Spleen (tissue), 11 donors: ENCODE results near the gene DMAC1. TPM values are rescaled to one million over a fixed set of nuclear protein-coding genes. Genes with fewer than 3 reads are reported as not detected.

Experiments
- DNase-seq: peaks from one replicate; pipeline ENCODE4 v3.0.0-alpha.2; 2020
- H3K27ac ChIP-seq, 8 donors: fragments of 200-600 bp; sonication (generic) in 7 of 8; 1 replicate in 4 of 8; 2 replicates in 4 of 8; pipeline versions ENCODE4 v1.5.0 to v1.8.0; 2016 to 2021; ENCODE audit warnings: inconsistent platforms in 4 of 8, mild to moderate bottlenecking in 4 of 8, moderate library complexity in 1 of 8
- H3K27me3 ChIP-seq, 7 donors: fragments of 200-600 bp; sonication (generic) in 6 of 7; replicated peaks in 1 of 7; 1 replicate in 4 of 7; 2 replicates in 3 of 7; pipeline versions ENCODE4 v1.5.0 to v1.8.0; 2016 to 2021; ENCODE audit warnings: inconsistent platforms in 3 of 7, mild to moderate bottlenecking in 1 of 7
- H3K36me3 ChIP-seq, 6 donors: fragments of 200-600 bp; sonication (generic) in 5 of 6; 1 replicate in 4 of 6; 2 replicates in 2 of 6; pipeline versions ENCODE4 v1.5.0 to v1.8.0; 2016 to 2021; ENCODE audit warnings: inconsistent platforms in 2 of 6
- H3K4me1 ChIP-seq, 6 donors: fragments of 200-600 bp; sonication (generic) in 5 of 6; 1 replicate in 3 of 6; 2 replicates in 3 of 6; pipeline versions ENCODE4 v1.5.0 to v1.8.0; 2016 to 2021; ENCODE audit warnings: inconsistent platforms in 3 of 6
- H3K4me3 ChIP-seq, 8 donors: fragments of 200-600 bp; sonication (generic) in 7 of 8; 1 replicate in 4 of 8; 2 replicates in 4 of 8; pipeline versions ENCODE4 v1.5.0 to v1.8.0; 2016 to 2021; ENCODE audit warnings: inconsistent platforms in 4 of 8, mild to moderate bottlenecking in 4 of 8, moderate library complexity in 2 of 8
- H3K9me3 ChIP-seq, 8 donors: fragments of 200-600 bp; sonication (generic) in 7 of 8; 1 replicate in 4 of 8; 2 replicates in 4 of 8; pipeline versions ENCODE4 v1.5.0 to v1.8.0; 2016 to 2021; ENCODE audit warnings: inconsistent platforms in 4 of 8
- POLR2A ChIP-seq, 3 donors: fragments of 450-650 bp; IDR thresholded peaks; one replicate each; pipeline ENCODE4 v1.5.1; 2017; ENCODE audit warnings: antibody characterized with exemption in 3 of 3, mild to moderate bottlenecking in 1 of 3
- POLR2AphosphoS5 ChIP-seq, 3 donors: sonication (generic); formaldehyde crosslinking; IDR thresholded peaks; one replicate each; pipeline ENCODE4 v1.5.1; 2017; ENCODE audit warnings: antibody characterized with exemption in 3 of 3
- WGBS, 5 donors: extraction: QIAGEN DNeasy Blood & Tissue Kit in 3 of 5; methylation state at CpG; one replicate each; pipeline versions ENCODE4 v1.1.5 to v1.1.7; 2013 to 2018; 5-methylcytosine and 5-hydroxymethylcytosine counted together
- intact Hi-C: fragments of 100-400 bp; cut with DNase I; formaldehyde crosslinking; loops from one replicate; pipeline ENCODE4 v1.15.0; 2023; ENCODE audit warnings: low total_unique reads
- polyA plus RNA-seq, 3 donors: library from polyadenylated mRNA; stranded (reverse); fragments of 200-250 nt; gene quantifications; one replicate each; pipeline ENCODE4 v1.2.1, GENCODE V29; 2013
- total RNA-seq, 7 donors: library from RNA; depleted of rRNA in 3 of 7; stranded (reverse); fragments of >200 nt in 3 of 7; fragmentation: NEBNext Ultra II Directional in 4 of 7; extraction: Animal tissue kit (Norgen Biotek cat#: 25700) in 4 of 7; gene quantifications; one replicate each; pipeline versions ENCODE4 v1.1.0 to v1.2.1, GENCODE V29; 2016 to 2021
- TF ChIP-seq, protein P1 (sequence below), 11 experiments: fragments of 200-600 bp in 7 of 11; fragments of 450-650 bp in 4 of 11; sonication (generic) in 4 of 11; IDR thresholded peaks in 8 of 11; conservative IDR thresholded peaks in 3 of 11; 1 replicate in 7 of 11; 2 replicates in 4 of 11; pipeline versions ENCODE4 v1.4.0 to v1.8.0; 2016 to 2021; ENCODE audit warnings: antibody characterized with exemption in 11 of 11, inconsistent platforms in 4 of 11, mild to moderate bottlenecking in 1 of 11
- donor health status: healthy with polysubstance abuse.
- donor health status: DM: no; HTN: no; CAD: no; lungs with moderate emphysema.
- donor health status: DM: no; HTN: no; CAD: no.
- donor health status: Bipolar disorder and iron deficiency.
- donor health status: healthy.
- donor health status: DM: no; HTN: no; CAD: no.
- donor health status: DM: yes; HTN: yes; CAD: no.

DMAC1 gene
- total and polyA plus RNA-seq, 10 donors: 14.3 to 42.2 (median 21.4) TPM

DNA sequence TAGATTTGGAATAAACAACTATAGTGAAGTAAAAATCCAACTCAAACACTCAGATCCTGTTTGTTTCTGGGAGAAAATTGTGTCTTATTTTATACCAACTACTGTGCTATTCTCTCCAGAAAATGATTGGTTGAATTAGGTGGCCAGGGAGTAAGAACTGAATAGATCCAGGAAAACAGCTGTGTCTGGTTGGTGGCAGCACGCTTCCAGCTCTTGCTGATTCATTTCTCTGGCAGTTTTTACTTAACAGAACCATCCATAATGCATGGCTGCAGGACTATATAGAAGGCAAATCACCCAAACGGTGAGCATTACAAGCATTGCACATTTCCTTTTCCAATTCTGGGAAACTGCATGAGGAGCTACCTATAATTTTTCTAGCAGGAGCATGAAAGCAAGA lies 29.5 kb downstream of the DMAC1 start:
- peaks cover 0 to 24% (median 5%) of the 10 kb centered on the region in 8 donors for H3K9me3 ChIP-seq
- no peak for DNase-seq
- 19 to 30% (median 24%) methylated on average over 2 of the region's 2 CpGs for WGBS, 5 donors
- TF ChIP-seq POLR2AphosphoS5 (IDR thresholded peaks at IDR 0.05): no peak
- TF ChIP-seq POLR2A (IDR thresholded peaks at IDR 0.05): no peak
- TF ChIP-seq, protein P1, sequence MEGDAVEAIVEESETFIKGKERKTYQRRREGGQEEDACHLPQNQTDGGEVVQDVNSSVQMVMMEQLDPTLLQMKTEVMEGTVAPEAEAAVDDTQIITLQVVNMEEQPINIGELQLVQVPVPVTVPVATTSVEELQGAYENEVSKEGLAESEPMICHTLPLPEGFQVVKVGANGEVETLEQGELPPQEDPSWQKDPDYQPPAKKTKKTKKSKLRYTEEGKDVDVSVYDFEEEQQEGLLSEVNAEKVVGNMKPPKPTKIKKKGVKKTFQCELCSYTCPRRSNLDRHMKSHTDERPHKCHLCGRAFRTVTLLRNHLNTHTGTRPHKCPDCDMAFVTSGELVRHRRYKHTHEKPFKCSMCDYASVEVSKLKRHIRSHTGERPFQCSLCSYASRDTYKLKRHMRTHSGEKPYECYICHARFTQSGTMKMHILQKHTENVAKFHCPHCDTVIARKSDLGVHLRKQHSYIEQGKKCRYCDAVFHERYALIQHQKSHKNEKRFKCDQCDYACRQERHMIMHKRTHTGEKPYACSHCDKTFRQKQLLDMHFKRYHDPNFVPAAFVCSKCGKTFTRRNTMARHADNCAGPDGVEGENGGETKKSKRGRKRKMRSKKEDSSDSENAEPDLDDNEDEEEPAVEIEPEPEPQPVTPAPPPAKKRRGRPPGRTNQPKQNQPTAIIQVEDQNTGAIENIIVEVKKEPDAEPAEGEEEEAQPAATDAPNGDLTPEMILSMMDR (IDR thresholded peaks at IDR 0.05 in 8 of 11, conservative IDR thresholded peaks at IDR 0.05 in 3 of 11): no peak
- intact Hi-C loops: no loop called here
- H3K36me3 ChIP-seq: no peaks in the 10 kb centered on the region
- H3K27me3 ChIP-seq: peaks cover 0 to 5% (median 0%) of the 10 kb centered on the region in 7 donors
- no peak overlapping the region for H3K27ac ChIP-seq
- no peak overlapping the region for H3K4me3 ChIP-seq
- H3K4me1 ChIP-seq: no peaks in the 10 kb centered on the region

DNA sequence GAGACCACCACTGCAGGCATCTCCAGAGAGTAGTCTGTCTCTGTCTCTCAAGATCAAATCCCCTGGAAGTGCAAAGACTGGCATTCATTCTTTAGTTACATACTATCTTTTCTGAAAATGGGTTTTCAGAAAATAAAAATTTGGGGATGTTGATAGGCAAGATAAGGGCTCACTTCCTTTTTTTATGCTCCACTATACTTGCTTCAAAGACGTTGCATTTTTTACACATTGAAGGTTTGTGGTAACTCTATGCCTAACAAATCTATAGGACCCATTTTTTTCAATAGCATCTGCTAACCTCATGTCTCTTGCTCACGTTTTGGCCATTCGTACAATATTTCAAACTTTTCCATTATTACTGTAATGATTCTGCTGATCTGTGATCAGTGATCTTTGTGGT lies 37.0 kb downstream of the DMAC1 start:
- intact Hi-C loops: no loop called here
- WGBS, 5 donors: 36 to 47% (median 41%) methylated on average over 3 of the region's 3 CpGs
- no peak for DNase-seq
- H3K4me3 ChIP-seq: no peak overlapping the region
- no peak overlapping the region for H3K27ac ChIP-seq
- no peaks in the 10 kb centered on the region for H3K4me1 ChIP-seq
- no peaks in the 10 kb centered on the region for H3K27me3 ChIP-seq
- no peaks in the 10 kb centered on the region for H3K36me3 ChIP-seq
- TF ChIP-seq POLR2A (IDR thresholded peaks at IDR 0.05): no peak
- no peak for TF ChIP-seq POLR2AphosphoS5 (IDR thresholded peaks at IDR 0.05)
- TF ChIP-seq, protein P1 (IDR thresholded peaks at IDR 0.05 in 8 of 11, conservative IDR thresholded peaks at IDR 0.05 in 3 of 11): no peak
- H3K9me3 ChIP-seq: peaks cover 0 to 28% (median 15%) of the 10 kb centered on the region in 8 donors

DNA sequence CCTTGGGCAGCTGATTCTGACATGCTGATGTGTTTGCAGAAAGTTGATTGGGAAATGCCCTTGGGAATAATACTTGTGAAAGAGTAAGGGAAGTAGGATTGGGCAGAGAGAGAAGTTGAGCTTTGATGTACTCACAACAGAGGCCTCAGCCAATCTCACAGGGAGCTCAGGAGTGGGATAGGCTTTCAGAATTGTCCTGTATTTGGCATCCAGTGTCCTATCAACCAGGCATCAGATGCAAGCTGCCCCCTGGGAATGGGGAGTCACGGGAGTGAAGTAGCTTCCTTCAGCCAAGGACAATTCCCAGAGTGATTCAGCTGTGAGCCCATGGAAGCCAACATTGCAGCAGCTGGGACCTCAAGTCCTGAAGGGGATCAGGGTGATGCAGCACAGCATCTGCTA lies 39.6 kb downstream of the DMAC1 start:
- no peaks in the 10 kb centered on the region for H3K36me3 ChIP-seq
- DNase-seq: no peak
- no peak overlapping the region for H3K4me3 ChIP-seq
- H3K9me3 ChIP-seq: peaks cover 0 to 11% (median 8%) of the 10 kb centered on the region in 8 donors
- H3K27ac ChIP-seq: no peak overlapping the region
- WGBS, 5 donors: 68 to 100% (median 72%) methylated on average over 1 of the region's 1 CpG
- no peaks in the 10 kb centered on the region for H3K27me3 ChIP-seq
- TF ChIP-seq POLR2A (IDR thresholded peaks at IDR 0.05) (no peak), POLR2AphosphoS5 (IDR thresholded peaks at IDR 0.05) (no peak)
- TF ChIP-seq, protein P1 (IDR thresholded peaks at IDR 0.05 in 8 of 11, conservative IDR thresholded peaks at IDR 0.05 in 3 of 11): no peak
- intact Hi-C loops: no loop called here
- H3K4me1 ChIP-seq: no peaks in the 10 kb centered on the region

DNA sequence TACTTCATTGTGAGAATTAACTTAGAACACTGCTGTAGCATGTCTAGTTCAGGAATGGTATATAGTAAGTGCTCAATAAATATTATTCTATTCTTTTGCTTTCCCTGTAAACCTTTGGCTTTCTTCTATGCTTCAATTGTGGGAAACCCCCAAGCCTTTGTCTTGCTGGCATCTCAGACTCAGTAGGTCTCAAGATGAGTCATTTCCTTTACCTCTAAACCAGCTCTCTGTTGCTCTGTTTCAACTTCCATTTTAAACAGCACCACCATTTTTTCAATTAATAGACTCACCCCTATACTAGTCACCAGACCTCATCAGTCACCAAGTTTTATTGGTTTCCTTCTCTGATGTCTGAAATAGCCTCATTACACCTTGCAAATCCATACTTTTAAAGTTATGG lies 43.5 kb downstream of the DMAC1 start:
- H3K9me3 ChIP-seq: no peaks in the 10 kb centered on the region
- H3K4me3 ChIP-seq: no peak overlapping the region
- H3K27me3 ChIP-seq: no peaks in the 10 kb centered on the region
- no peaks in the 10 kb centered on the region for H3K36me3 ChIP-seq
- H3K4me1 ChIP-seq: no peaks in the 10 kb centered on the region
- intact Hi-C loops: no loop called here
- DNase-seq: no peak
- no peak overlapping the region for H3K27ac ChIP-seq
- no peak for TF ChIP-seq POLR2AphosphoS5 (IDR thresholded peaks at IDR 0.05)
- no peak for TF ChIP-seq POLR2A (IDR thresholded peaks at IDR 0.05)
- TF ChIP-seq, protein P1 (IDR thresholded peaks at IDR 0.05 in 8 of 11, conservative IDR thresholded peaks at IDR 0.05 in 3 of 11): no peak
